GM12878 (cell line): Measurements from ENCODE around the gene HS3ST5. TPM values are rescaled to one million over a fixed set of nuclear protein-coding genes. Genes with fewer than 3 reads are reported as not detected.

Source experiments
- ATAC-seq: fragments of 200-7000 bp; cut with Tn5 transposase; 3 replicates; pipeline ENCODE4 v1.9.1; 2020; ENCODE audit warnings: mild to moderate bottlenecking, moderate library complexity
- BruUV-seq: library from RNA; stranded (reverse); fragments of 400-500 nt; replicated peaks from 2 replicates; lab custom pipeline; 2021; lab: Mats Ljungman, UMichigan
- CTCF ChIA-PET: fragments of 300-600 bp; sonication (Branson Sonifier 250); formaldehyde crosslinking; extraction: SDS; loops from one replicate; lab custom pipeline; 2021; ENCODE audit warnings: inconsistent platforms; lab: Yijun Ruan, JAX
- POLR2A ChIA-PET: fragments of 350-600 bp; formaldehyde crosslinking; extraction: SDS; loops from one replicate; lab custom pipeline; 2021; ENCODE audit warnings: inconsistent platforms; lab: Charles Lee
- RAD21 ChIA-PET: fragments of 300-600 bp; sonication (Branson Sonifier 250); formaldehyde crosslinking; loops from one replicate; lab custom pipeline; 2023; ENCODE audit warnings: antibody characterized with exemption; ENCODE audit not compliant: unreplicated experiment; lab: Charles Lee
- SMC1A ChIA-PET: fragments of 300-600 bp; sonication (Branson Sonifier 250); formaldehyde crosslinking; loops from one replicate; lab custom pipeline; 2023; ENCODE audit not compliant: unreplicated experiment, uncharacterized antibody; lab: Charles Lee
- DNase-seq: peaks from one replicate; pipeline ENCODE4 v3.0.0-alpha.2; 2011; ENCODE audit warnings: low read depth, low spot score
- FAIRE-seq: peaks from 3 replicates; lab custom pipeline; 2011; peaks lifted over from hg19 to GRCh38; lab: Jason Lieb, UNC
- H2AFZ ChIP-seq: 2 replicates; pipeline ENCODE4 v1.6.0; 2011; ENCODE audit warnings: low read depth, low read length, control low read depth; ENCODE audit not compliant: control insufficient read depth
- H3K27ac ChIP-seq: 2 replicates; pipeline ENCODE4 v1.5.1; 2011; ENCODE audit warnings: control low read depth; ENCODE audit not compliant: control insufficient read depth, insufficient read depth
- H3K27me3 ChIP-seq, 2 experiments: replicated peaks in 1 of 2; 2 replicates each; pipeline versions ENCODE4 v1.6.0 to v1.6.1; 2011; ENCODE audit warnings: low read length in 1 of 2; ENCODE audit not compliant: control insufficient read depth in 2 of 2, insufficient read depth in 2 of 2
- H3K36me3 ChIP-seq, 2 experiments: 2 replicates each; pipeline ENCODE4 v1.5.1; 2011; ENCODE audit warnings: low read length in 1 of 2; ENCODE audit not compliant: control insufficient read depth in 2 of 2, insufficient read depth in 2 of 2
- H3K4me1 ChIP-seq: 2 replicates; pipeline ENCODE4 v1.6.1; 2011; ENCODE audit warnings: mild to moderate bottlenecking, low read length, moderate library complexity, mixed read lengths; ENCODE audit not compliant: control insufficient read depth, insufficient read depth
- H3K4me2 ChIP-seq: 2 replicates; pipeline ENCODE4 v1.6.0; 2011; ENCODE audit warnings: control low read depth; ENCODE audit not compliant: control insufficient read depth, insufficient read depth
- H3K4me3 ChIP-seq: fragments of 200-600 bp; sonication (generic); 2 replicates; pipeline ENCODE4 v1.5.1; 2016
- H3K79me2 ChIP-seq: 2 replicates; pipeline ENCODE4 v1.6.0; 2011; ENCODE audit warnings: low read length; ENCODE audit not compliant: control insufficient read depth, insufficient read depth
- H3K9ac ChIP-seq: 2 replicates; pipeline ENCODE4 v1.8.0; 2011; ENCODE audit warnings: low read length, control low read depth, mixed read lengths; ENCODE audit not compliant: control insufficient read depth, insufficient read depth
- H3K9me3 ChIP-seq: replicated peaks from 3 replicates; pipeline ENCODE4 v1.5.1; 2011; ENCODE audit warnings: mild to moderate bottlenecking, low read length; ENCODE audit not compliant: control insufficient read depth, insufficient read depth
- H4K20me1 ChIP-seq: 2 replicates; pipeline ENCODE4 v1.6.0; 2011; ENCODE audit not compliant: control insufficient read depth, insufficient read depth
- CTCF ChIP-seq, 3 experiments: IDR thresholded peaks in 2 of 3; conservative IDR thresholded peaks in 1 of 3; 2 replicates each; pipeline ENCODE4 v1.5.1; 2011; ENCODE audit warnings: low read depth in 3 of 3, low read length in 3 of 3, mild to moderate bottlenecking in 3 of 3, control low read depth in 2 of 3, moderate library complexity in 2 of 3, inconsistent platforms in 1 of 3, mixed read lengths in 1 of 3; ENCODE audit not compliant: control insufficient read depth in 2 of 3, insufficient read depth in 1 of 3; ENCODE audit errors: extremely low read depth in 1 of 3
- KAT2A ChIP-seq: conservative IDR thresholded peaks from 2 replicates; pipeline ENCODE4 v1.6.1; 2011; ENCODE audit warnings: low read depth, low read length; ENCODE audit not compliant: control insufficient read depth
- ZZZ3 ChIP-seq: IDR thresholded peaks from 2 replicates; pipeline ENCODE4 v1.6.1; 2011; ENCODE audit warnings: low read depth; ENCODE audit not compliant: control insufficient read depth, insufficient read length
- WGBS: methylation state at CpG from one replicate; pipeline ENCODE4 v1.1.6; 2016; ENCODE audit warnings: low lambda C conversion rate; ENCODE audit not compliant: insufficient replicate concordance, insufficient coverage; ENCODE audit errors: missing lambda C conversion rate; 5-methylcytosine and 5-hydroxymethylcytosine counted together
- in situ Hi-C: fragments of 300-500 bp; cut with MboI; formaldehyde crosslinking; loops from 9 replicates; pipeline ENCODE4 v1.14.3; 2018; ENCODE audit warnings: mixed read lengths
- intact Hi-C: fragments of 100-400 bp; cut with micrococcal nuclease; formaldehyde crosslinking; loops from one replicate; pipeline ENCODE4 v1.14.2; 2022; ENCODE audit not compliant: unreplicated experiment
- polyA plus RNA-seq, 11 experiments: library from polyadenylated mRNA; depleted of rRNA in 4 of 11; unstranded in 6 of 11; stranded (reverse) in 5 of 11; fragments of >200 nt; fragmentation: Nextera tagmentation in 4 of 11; fragmentation: Illumina TruSeq in 1 of 11; extraction: Ambion mirVana in 4 of 11; extraction: Trizol in 1 of 11; gene quantifications; 1 replicate in 1 of 11; 2 replicates in 10 of 11; pipeline versions ENCODE4 v1.2.1 to v1.2.3, GENCODE V29; 2011 to 2016; ENCODE audit warnings: inconsistent platforms in 2 of 11, missing spikeins in 2 of 11, low read depth in 1 of 11
- total RNA-seq, 4 experiments: library from RNA; depleted of rRNA in 3 of 4; stranded (reverse); fragments of >200 nt in 3 of 4; fragmentation: Illumina TruSeq in 1 of 4; extraction: Trizol in 1 of 4; gene quantifications; 2 replicates each; pipeline versions ENCODE4 v1.2.1 to v1.2.3, GENCODE V29; 2013 to 2021
- TF ChIP-seq, protein P1 (sequence below): IDR thresholded peaks from 2 replicates; pipeline ENCODE4 v1.6.1; 2012; ENCODE audit warnings: low read depth, low read length, improper control_type of control experiment

The HS3ST5 gene
- total and polyA plus RNA-seq, 10 of the 15 experiments (the other 5 are each of a cell fraction or from before 2014, with no cell fraction given), result 0.04 TPM; not detected in 9

DNA sequence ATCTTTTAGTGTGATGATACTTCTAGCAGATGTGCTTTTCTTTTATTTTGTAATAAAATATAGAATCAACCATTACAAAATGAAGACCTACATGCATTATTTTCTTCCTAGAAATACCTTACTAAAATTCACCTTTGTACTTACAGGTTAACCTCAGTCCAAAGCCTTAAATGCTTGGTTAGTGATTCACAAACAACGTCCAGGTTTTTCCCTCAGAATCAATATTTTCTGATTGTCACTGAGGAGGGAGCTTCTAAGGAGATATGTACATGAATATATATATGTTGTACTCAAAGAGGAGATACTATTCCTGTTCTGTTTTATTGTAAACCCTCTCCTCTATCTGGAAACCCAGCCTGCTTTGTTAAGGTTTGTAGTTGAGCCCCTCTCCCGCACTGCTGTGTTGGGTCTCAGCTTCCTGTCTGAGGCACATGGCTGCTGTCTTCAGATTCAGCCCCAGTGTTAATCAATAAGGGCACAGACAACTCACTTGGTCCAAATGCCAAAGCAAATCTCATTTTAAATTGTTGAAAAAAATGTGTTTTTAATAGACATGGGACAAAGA lies 33.9 kb upstream of the HS3ST5 start:
- Histone ChIP-seq H3K27ac (no peak overlapping the region), H3K36me3 (no peaks in the 10 kb centered on the region), H4K20me1 (no peaks in the 10 kb centered on the region)
- ATAC-seq, result no peak
- SMC1A ChIA-PET, result no interaction called here
- TF ChIP-seq ZZZ3 (no peak), KAT2A (no peak), CTCF (IDR thresholded peaks at IDR 0.05 in 2 of 3, conservative IDR thresholded peaks at IDR 0.05 in 1 of 3; ENCODE audit: control insufficient read depth in 2 of 3, extremely low read depth in 1 of 3, insufficient read depth in 1 of 3, low read depth in 3 of 3, low read length in 3 of 3) (no peak)
- TF ChIP-seq, protein P1, sequence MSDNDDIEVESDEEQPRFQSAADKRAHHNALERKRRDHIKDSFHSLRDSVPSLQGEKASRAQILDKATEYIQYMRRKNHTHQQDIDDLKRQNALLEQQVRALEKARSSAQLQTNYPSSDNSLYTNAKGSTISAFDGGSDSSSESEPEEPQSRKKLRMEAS, result no peak
- TF ChIP-seq, all 136 proteins: peak for 0
- H3K9ac ChIP-seq, result no peak overlapping the region
- RAD21 ChIA-PET, result interaction anchor here (0.7 kb wide), 1 partner anchor 101 kb away, joined by 4 read pairs; no protein-coding TSS in a partner anchor
- no peak overlapping the region for H2AFZ ChIP-seq
- H3K4me2 ChIP-seq, result no peak overlapping the region
- intact Hi-C loops, result no loop called here
- in situ Hi-C loops, result no loop called here
- H3K4me3 ChIP-seq, result no peak overlapping the region
- no peaks in the 10 kb centered on the region for H3K27me3 ChIP-seq
- no peaks in the 10 kb centered on the region for H3K4me1 ChIP-seq
- no peaks in the 10 kb centered on the region for H3K9me3 ChIP-seq
- no peak for FAIRE-seq
- 23% methylated on average over 2 of the region's 2 CpGs for whole genome bisulfite sequencing
- CTCF ChIA-PET, result no interaction called here
- no peaks in the 10 kb centered on the region for H3K79me2 ChIP-seq
- BruUV-seq, result no TSS peak
- POLR2A ChIA-PET, result no interaction called here
- no peak for DNase-seq
